A673 (cell line): ENCODE data around the gene POLE. TPM values are rescaled to one million over a fixed set of nuclear protein-coding genes. Genes with fewer than 3 reads are reported as not detected.
A peak's percentile ranks its signal among the peaks of the same experiment; 100 is the strongest.

ENCODE experiments used
- BruUV-seq: library from RNA; stranded (reverse); fragments of 400-500 nt; replicated peaks from 2 replicates; lab custom pipeline; 2021; lab: Mats Ljungman, UMichigan
- CTCF ChIA-PET: fragments of 300-600 bp; sonication (Branson Sonifier 250); formaldehyde crosslinking; loops from one replicate; lab custom pipeline; 2022; ENCODE audit warnings: antibody characterized with exemption; lab: Charles Lee
- POLR2A ChIA-PET: fragments of 300-600 bp; sonication (Branson Sonifier 250); formaldehyde crosslinking; loops from one replicate; lab custom pipeline; 2022; ENCODE audit warnings: antibody characterized with exemption; ENCODE audit not compliant: low non-redundant PET; lab: Charles Lee
- DNase-seq: peaks from one replicate; pipeline ENCODE4 v3.0.0-alpha.2; 2015; ENCODE audit warnings: low spot score
- H3K27ac ChIP-seq: fragments of 200-600 bp; sonication (generic); 2 replicates; pipeline ENCODE4 v1.5.1; 2016; ENCODE audit warnings: mixed run types, low read depth, mild to moderate bottlenecking, mixed read lengths, antibody characterized with exemption, low read length; ENCODE audit not compliant: poor library complexity, severe bottlenecking
- H3K27me3 ChIP-seq: fragments of 200-600 bp; sonication (generic); replicated peaks from 2 replicates; pipeline ENCODE4 v1.6.1; 2017; ENCODE audit warnings: mixed run types, low read depth, mild to moderate bottlenecking, mixed read lengths, antibody characterized with exemption, low read length; ENCODE audit not compliant: insufficient read depth, poor library complexity
- H3K36me3 ChIP-seq: fragments of 200-600 bp; sonication (generic); 2 replicates; pipeline ENCODE4 v1.6.1; 2016; ENCODE audit warnings: mixed run types, mild to moderate bottlenecking, mixed read lengths, antibody characterized with exemption, low read length; ENCODE audit not compliant: insufficient read depth, poor library complexity, severe bottlenecking
- H3K4me1 ChIP-seq: fragments of 200-600 bp; sonication (generic); 2 replicates; pipeline ENCODE4 v1.6.1; 2017; ENCODE audit warnings: mixed run types, mild to moderate bottlenecking, mixed read lengths, antibody characterized with exemption, low read length; ENCODE audit not compliant: insufficient read depth, poor library complexity, severe bottlenecking
- H3K4me3 ChIP-seq: fragments of 200-600 bp; sonication (generic); 2 replicates; pipeline ENCODE4 v1.5.1; 2016; ENCODE audit warnings: low read depth, mixed run types, mild to moderate bottlenecking, mixed read lengths, low read length; ENCODE audit not compliant: poor library complexity, severe bottlenecking
- H3K9me3 ChIP-seq: fragments of 200-600 bp; sonication (generic); 2 replicates; pipeline ENCODE4 v1.6.1; 2016; ENCODE audit warnings: mixed run types, low read depth, mild to moderate bottlenecking, mixed read lengths, antibody characterized with exemption, low read length; ENCODE audit not compliant: poor library complexity, severe bottlenecking
- CTCF ChIP-seq: fragments of 300-800, 200-600 bp; sonication (generic); conservative IDR thresholded peaks from 2 replicates; pipeline ENCODE4 v1.5.1; 2017; ENCODE audit warnings: low read depth, mild to moderate bottlenecking, antibody characterized with exemption, low read length, moderate library complexity, mixed read lengths
- EZH2 ChIP-seq: fragments of 200-600 bp; sonication (generic); IDR thresholded peaks from 2 replicates; pipeline ENCODE4 v1.6.1; 2017; ENCODE audit warnings: borderline replicate concordance, low read depth, mild to moderate bottlenecking, mixed read lengths, antibody characterized with exemption, low read length; ENCODE audit not compliant: poor library complexity, severe bottlenecking
- intact Hi-C: fragments of 100-400 bp; cut with micrococcal nuclease; formaldehyde crosslinking; loops from one replicate; pipeline ENCODE4 v1.10.0; 2022; ENCODE audit not compliant: unreplicated experiment
- total RNA-seq: library from RNA; stranded (reverse); gene quantifications from 2 replicates; pipeline ENCODE4 v1.2.3, GENCODE V29; 2021

The POLE gene
- total RNA-seq, 1 experiment from 2014 or later = 239 TPM

- Histone ChIP-seq H3K4me3 (no peak overlapping the region), H3K27me3 (no peaks in the 10 kb centered on the region), H3K4me1 (no peaks in the 10 kb centered on the region), H3K36me3 (peaks cover 77% of the 10 kb centered on the region), H3K27ac (no peak overlapping the region), H3K9me3 (no peaks in the 10 kb centered on the region)
- ChIA-PET CTCF (no interaction called here), POLR2A (no interaction called here)
- no peak for DNase-seq
- intact Hi-C loops = loop anchor here (5.0 kb wide), 1 partner anchor 37 kb away; no protein-coding TSS in a partner anchor
- TF ChIP-seq EZH2 = no peak
- TF ChIP-seq CTCF = no peak
- no TSS peak for BruUV-seq
Measured at GRCh38 chr12:132639956-132640520, 47.1 kb downstream of the POLE start.

- no peak overlapping the region for H3K4me3 ChIP-seq
- TF ChIP-seq EZH2 = no peak
- peak; percentile 86 for TF ChIP-seq CTCF
- H3K9me3 ChIP-seq = no peaks in the 10 kb centered on the region
- BruUV-seq = no TSS peak
- ChIA-PET CTCF (interaction anchor here (0.6 to 1.4 kb wide), 3 partner anchors 210 to 225 kb away, joined by 3 to 4 read pairs (median 4); no protein-coding TSS in a partner anchor), POLR2A (interaction anchor here (0.5 kb wide), 1 partner anchor 95 kb away, joined by 3 read pairs; no protein-coding TSS in a partner anchor)
- H3K36me3 ChIP-seq = peaks cover 81% of the 10 kb centered on the region
- H3K4me1 ChIP-seq = no peaks in the 10 kb centered on the region
- H3K27ac ChIP-seq = no peak overlapping the region
- peak; percentile 61 for DNase-seq
- no peaks in the 10 kb centered on the region for H3K27me3 ChIP-seq
- intact Hi-C loops = loop anchor here (5.0 kb wide), 1 partner anchor 39 kb away; no protein-coding TSS in a partner anchor
Measured at GRCh38 chr12:132638541-132639408, 48.4 kb downstream of the POLE start.

- Histone ChIP-seq H3K4me1 (no peaks in the 10 kb centered on the region), H3K27ac (no peak overlapping the region), H3K9me3 (no peaks in the 10 kb centered on the region), H3K27me3 (no peaks in the 10 kb centered on the region), H3K4me3 (no peak overlapping the region), H3K36me3 (peaks cover 82% of the 10 kb centered on the region)
- ChIA-PET CTCF (no interaction called here), POLR2A (no interaction called here)
- no TSS peak for BruUV-seq
- no peak for DNase-seq
- TF ChIP-seq EZH2 = no peak
- TF ChIP-seq CTCF = no peak
- intact Hi-C loops = loop anchor here (5.0 kb wide), 1 partner anchor 39 kb away; no protein-coding TSS in a partner anchor
Measured at GRCh38 chr12:132637811-132638210, 49.3 kb downstream of the POLE start.
